SK-N-SH treated with all-trans-retinoic acid at 6 μM for 48 hours (cell line): Measurements from ENCODE around the gene ZNF444.

Source experiments
- ATAC-seq: fragments of 200-7000 bp; cut with Tn5 transposase; 3 replicates; pipeline ENCODE4 v1.9.1; 2020; ENCODE audit warnings: mild to moderate bottlenecking, moderate library complexity
- ARNTL ChIP-seq: fragments of 450-650 bp; formaldehyde crosslinking; IDR thresholded peaks from 2 replicates; pipeline ENCODE4 v1.5.0; 2020; ENCODE audit warnings: low read depth, mild to moderate bottlenecking, moderate library complexity, borderline replicate concordance
- BACH2 ChIP-seq: fragments of 250-450 bp; sonication (Bioruptor Pico); IDR thresholded peaks from 2 replicates; pipeline ENCODE4 v1.9.0; 2021; ENCODE audit warnings: mild to moderate bottlenecking, borderline replicate concordance
- CREB5 ChIP-seq: fragments of 250-450 bp; sonication (Bioruptor Pico); IDR thresholded peaks from 2 replicates; pipeline ENCODE4 v1.5.1; 2020; ENCODE audit warnings: low read depth, mild to moderate bottlenecking, moderate library complexity
- CSDC2 ChIP-seq: fragments of 250-450 bp; sonication (Bioruptor Pico); IDR thresholded peaks from 2 replicates; pipeline ENCODE4 v1.5.0; 2020; ENCODE audit warnings: mild to moderate bottlenecking, moderate library complexity
- CSRNP3 ChIP-seq: fragments of 250-450 bp; sonication (Bioruptor Pico); IDR thresholded peaks from 2 replicates; pipeline ENCODE4 v1.5.1; 2021; ENCODE audit warnings: mild to moderate bottlenecking, moderate library complexity
- ESRRG ChIP-seq: fragments of 250-450 bp; sonication (Bioruptor Pico); IDR thresholded peaks from 2 replicates; pipeline ENCODE4 v1.6.1; 2021; ENCODE audit warnings: mild to moderate bottlenecking
- GLIS3 ChIP-seq: fragments of 250-450 bp; sonication (Bioruptor Pico); IDR thresholded peaks from 2 replicates; pipeline ENCODE4 v1.5.0; 2020; ENCODE audit warnings: mild to moderate bottlenecking, moderate library complexity
- ISL1 ChIP-seq: fragments of 250-450 bp; sonication (Bioruptor Pico); IDR thresholded peaks from 2 replicates; pipeline ENCODE4 v2.1.2; 2022; ENCODE audit warnings: mild to moderate bottlenecking, moderate library complexity
- OSR1 ChIP-seq: fragments of 250-450 bp; sonication (Bioruptor Pico); IDR thresholded peaks from 2 replicates; pipeline ENCODE4 v1.8.0; 2022; ENCODE audit warnings: moderate library complexity, mild to moderate bottlenecking, inconsistent platforms
- PATZ1 ChIP-seq: fragments of 250-450 bp; sonication (Bioruptor Pico); IDR thresholded peaks from 2 replicates; pipeline ENCODE4 v1.8.0; 2020; ENCODE audit warnings: mild to moderate bottlenecking, moderate library complexity, borderline replicate concordance
- POU6F1 ChIP-seq: fragments of 250-450 bp; sonication (Bioruptor Pico); IDR thresholded peaks from 2 replicates; pipeline ENCODE4 v1.8.0; 2021; ENCODE audit warnings: low read depth, mild to moderate bottlenecking, moderate library complexity, borderline replicate concordance
- PPARA ChIP-seq: fragments of 250-450 bp; sonication (Bioruptor Pico); IDR thresholded peaks from 2 replicates; pipeline ENCODE4 v1.5.0; 2020; ENCODE audit warnings: mild to moderate bottlenecking, borderline replicate concordance
- RARB ChIP-seq: fragments of 250-450 bp; sonication (Bioruptor Pico); IDR thresholded peaks from 2 replicates; pipeline ENCODE4 v1.8.0; 2021; ENCODE audit warnings: mild to moderate bottlenecking, moderate library complexity
- SNAI2 ChIP-seq: fragments of 250-450 bp; sonication (Bioruptor Pico); IDR thresholded peaks from 2 replicates; pipeline ENCODE4 v1.5.0; 2020; ENCODE audit warnings: mild to moderate bottlenecking, moderate library complexity
- TCF4 ChIP-seq: fragments of 250-450 bp; sonication (Bioruptor Pico); IDR thresholded peaks from 2 replicates; pipeline ENCODE4 v1.8.0; 2021; ENCODE audit warnings: mild to moderate bottlenecking, moderate library complexity, borderline replicate concordance
- TOX ChIP-seq: fragments of 250-450 bp; sonication (Bioruptor Pico); IDR thresholded peaks from 2 replicates; pipeline ENCODE4 v1.8.0; 2021; ENCODE audit warnings: mild to moderate bottlenecking, moderate library complexity, borderline replicate concordance
- TSHZ2 ChIP-seq: fragments of 250-450 bp; sonication (Bioruptor Pico); IDR thresholded peaks from 2 replicates; pipeline ENCODE4 v1.5.0; 2020; ENCODE audit warnings: mild to moderate bottlenecking, moderate library complexity
- ZC3H10 ChIP-seq: fragments of 250-450 bp; sonication (Bioruptor Pico); IDR thresholded peaks from 2 replicates; pipeline ENCODE4 v1.5.1; 2021; ENCODE audit warnings: mild to moderate bottlenecking, moderate library complexity
- ZNF565 ChIP-seq: fragments of 450-650 bp; formaldehyde crosslinking; conservative IDR thresholded peaks from 2 replicates; pipeline ENCODE4 v1.5.0; 2020; ENCODE audit warnings: low read depth, mild to moderate bottlenecking, moderate library complexity
- ZNF70 ChIP-seq: fragments of 450-650 bp; formaldehyde crosslinking; IDR thresholded peaks from 2 replicates; pipeline ENCODE4 v1.5.0; 2020; ENCODE audit warnings: mild to moderate bottlenecking, moderate library complexity

ZNF444 gene

GRCh38 chr19:56155124-56155687 is 14.1 kb downstream of the ZNF444 start:
- TF ChIP-seq ZC3H10 (CRISPR knock-in tag) (no peak), PPARA (CRISPR knock-in tag) (no peak), OSR1 (no peak), ZNF70 (CRISPR knock-in tag) (no peak), ARNTL (no peak)
- ATAC-seq: peak; percentile 64; the same call in 2 of the 3 replicates

- TF ChIP-seq SNAI2 (CRISPR knock-in tag) (no peak), TOX (CRISPR knock-in tag) (no peak), RARB (no peak)
- no peak for ATAC-seq
Measured at GRCh38 chr19:56156768-56157167, 15.7 kb downstream of the ZNF444 start.

- no peak for ATAC-seq
- TF ChIP-seq CSRNP3 (no peak), POU6F1 (CRISPR knock-in tag) (no peak), ZNF70 (CRISPR knock-in tag) (no peak), TOX (CRISPR knock-in tag) (no peak), PATZ1 (CRISPR knock-in tag) (no peak), SNAI2 (CRISPR knock-in tag) (no peak), ESRRG (CRISPR knock-in tag) (no peak), BACH2 (no peak), TCF4 (CRISPR knock-in tag) (no peak)
Measured at GRCh38 chr19:56158170-56158757, 17.2 kb downstream of the ZNF444 start.

- no peak for ATAC-seq
- no peak for TF ChIP-seq ZNF565
- no peak for TF ChIP-seq SNAI2 (CRISPR knock-in tag)
- no peak for TF ChIP-seq GLIS3
- TF ChIP-seq CREB5 (CRISPR knock-in tag): no peak
- TF ChIP-seq POU6F1 (CRISPR knock-in tag): no peak
- no peak for TF ChIP-seq TSHZ2
- no peak for TF ChIP-seq TCF4 (CRISPR knock-in tag)
- TF ChIP-seq OSR1: no peak
- no peak for TF ChIP-seq RARB
- TF ChIP-seq PPARA (CRISPR knock-in tag): no peak
- no peak for TF ChIP-seq TOX (CRISPR knock-in tag)
- no peak for TF ChIP-seq CSDC2 (CRISPR knock-in tag)
- no peak for TF ChIP-seq ISL1 (CRISPR knock-in tag)
- no peak for TF ChIP-seq CSRNP3
- TF ChIP-seq ARNTL: no peak
Measured at GRCh38 chr19:56159009-56159559, 18.0 kb downstream of the ZNF444 start.
